HG03521 (cell line): ENCODE data around the gene PIM3.

Source experiments
- ATAC-seq: cut with Tn5 transposase; IDR thresholded peaks from one replicate; pipeline ENCODE4 v1.9.1; 2021; ENCODE audit warnings: mild to moderate bottlenecking, moderate library complexity; ENCODE audit not compliant: unreplicated experiment

The PIM3 gene

DNA sequence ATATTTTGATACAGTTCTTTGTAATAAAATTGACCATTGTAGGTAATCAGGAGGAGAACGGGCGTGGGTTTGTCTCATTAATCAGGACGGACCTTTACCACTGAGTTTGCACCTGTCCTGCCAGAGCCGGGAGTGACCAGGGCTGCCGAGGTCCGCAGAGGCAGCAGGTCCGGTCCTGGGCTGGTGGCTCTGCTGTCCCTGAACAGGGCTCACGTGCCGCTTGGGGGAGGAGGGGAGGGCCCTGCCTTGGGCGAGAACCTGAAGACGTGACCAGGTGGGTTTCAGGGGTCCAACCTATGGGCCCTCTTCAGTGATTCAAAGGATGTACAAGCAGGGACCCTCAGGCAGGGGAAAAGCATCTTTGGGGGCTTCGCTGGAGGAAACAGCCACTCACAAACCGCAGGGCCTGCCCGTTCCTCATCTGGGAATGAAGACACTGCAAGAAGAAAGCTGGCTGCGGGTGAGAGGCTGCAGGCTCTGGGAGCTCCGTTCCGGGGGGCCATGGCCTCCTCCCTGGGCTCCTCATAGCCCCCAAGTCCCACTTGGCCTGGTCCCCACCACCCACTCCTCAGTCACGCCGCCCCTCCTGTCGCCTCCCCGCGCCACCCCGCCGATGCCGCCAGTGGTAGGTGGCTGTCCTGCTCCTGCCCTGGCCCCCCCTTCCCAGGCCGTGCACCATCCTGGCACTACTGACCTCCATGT is 32.9 kb upstream of the PIM3 start:
- ATAC-seq = no peak

DNA sequence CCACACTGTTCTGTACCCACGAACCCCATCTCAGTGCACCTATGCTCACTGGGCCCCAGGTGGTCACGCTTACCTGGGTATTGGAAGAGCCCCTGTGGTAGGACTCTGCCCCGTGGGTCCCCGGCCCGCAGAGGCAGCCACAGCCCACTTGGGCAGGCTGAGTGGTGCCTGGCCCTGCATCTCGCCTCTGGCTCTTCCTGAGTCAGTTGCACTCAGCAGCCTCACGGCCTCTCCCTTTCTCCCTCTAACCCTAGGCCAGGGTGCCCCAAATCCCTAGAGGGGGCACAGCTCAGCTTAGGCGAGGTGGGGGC is 32.4 kb upstream of the PIM3 start:
- ATAC-seq = no peak

DNA sequence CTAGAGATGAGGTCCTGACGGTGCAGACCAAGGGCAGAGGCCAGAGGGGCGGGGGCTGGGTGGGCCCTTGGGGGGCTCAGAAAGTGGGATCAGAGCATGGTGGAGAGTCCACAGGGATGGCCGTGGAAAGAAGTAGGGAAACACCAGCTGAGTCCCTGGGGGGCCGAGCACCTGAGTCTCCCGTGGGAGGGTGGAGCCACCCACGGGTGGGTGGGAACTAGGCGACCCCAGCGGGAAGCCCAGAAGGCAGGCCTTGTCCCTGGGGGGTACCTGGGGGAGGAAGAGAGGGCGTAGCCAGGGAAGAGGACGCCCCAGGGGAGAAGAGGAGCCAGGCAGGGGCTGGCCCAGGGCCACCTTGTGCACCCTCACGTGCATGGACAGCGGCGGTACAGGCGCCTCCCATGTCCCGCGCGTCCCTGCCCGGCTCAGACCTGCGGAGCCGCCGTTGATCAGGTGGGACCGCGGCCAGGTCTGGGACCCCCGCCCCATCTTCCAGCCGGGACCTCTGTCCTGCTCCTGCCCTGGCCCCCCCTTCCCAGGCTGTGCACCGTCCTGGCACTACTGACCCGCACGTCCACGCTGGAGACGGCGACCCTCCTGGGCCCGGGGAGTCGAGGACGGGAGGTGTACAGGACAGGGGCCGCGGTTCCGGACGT is 31.9 kb upstream of the PIM3 start:
- ATAC-seq = no peak

DNA sequence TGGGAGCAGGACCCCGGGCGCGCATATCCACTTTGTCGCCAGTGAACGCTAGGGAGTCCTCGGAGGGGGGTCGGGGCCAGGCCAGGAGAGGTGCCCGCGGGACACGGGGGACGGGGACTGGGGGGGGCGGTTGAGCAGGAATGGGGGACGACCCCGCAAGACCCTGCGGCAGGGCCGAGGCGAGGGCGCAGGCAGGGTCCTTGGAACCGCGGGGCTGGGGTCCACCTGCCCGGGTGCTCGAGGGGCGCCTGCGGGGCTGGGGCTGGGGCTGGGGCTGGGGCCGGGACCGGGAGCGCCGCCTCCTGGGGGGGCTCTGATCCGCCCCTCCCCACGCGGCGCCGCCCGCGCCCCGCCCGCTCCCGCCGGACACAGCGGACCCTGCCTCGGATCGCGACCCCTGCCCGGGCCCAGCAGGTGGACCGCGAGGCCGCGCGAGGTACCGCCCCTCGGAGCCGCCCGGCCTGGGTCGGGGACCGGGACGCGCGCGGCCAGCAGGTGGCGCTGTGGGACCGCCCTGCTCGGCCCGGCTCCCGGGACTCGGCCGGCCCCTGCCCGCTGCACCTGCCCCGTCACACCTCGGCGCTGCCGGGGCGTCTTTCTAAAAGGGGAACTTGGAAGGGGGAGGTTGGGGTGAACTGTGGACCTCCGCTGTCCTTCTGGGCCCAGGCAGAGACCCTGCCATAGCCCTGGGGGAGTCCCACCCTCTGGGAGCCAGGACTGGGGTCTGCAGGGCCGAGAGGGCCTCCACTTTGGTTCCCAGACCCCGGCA is 31.2 kb upstream of the PIM3 start:
- ATAC-seq = no peak

DNA sequence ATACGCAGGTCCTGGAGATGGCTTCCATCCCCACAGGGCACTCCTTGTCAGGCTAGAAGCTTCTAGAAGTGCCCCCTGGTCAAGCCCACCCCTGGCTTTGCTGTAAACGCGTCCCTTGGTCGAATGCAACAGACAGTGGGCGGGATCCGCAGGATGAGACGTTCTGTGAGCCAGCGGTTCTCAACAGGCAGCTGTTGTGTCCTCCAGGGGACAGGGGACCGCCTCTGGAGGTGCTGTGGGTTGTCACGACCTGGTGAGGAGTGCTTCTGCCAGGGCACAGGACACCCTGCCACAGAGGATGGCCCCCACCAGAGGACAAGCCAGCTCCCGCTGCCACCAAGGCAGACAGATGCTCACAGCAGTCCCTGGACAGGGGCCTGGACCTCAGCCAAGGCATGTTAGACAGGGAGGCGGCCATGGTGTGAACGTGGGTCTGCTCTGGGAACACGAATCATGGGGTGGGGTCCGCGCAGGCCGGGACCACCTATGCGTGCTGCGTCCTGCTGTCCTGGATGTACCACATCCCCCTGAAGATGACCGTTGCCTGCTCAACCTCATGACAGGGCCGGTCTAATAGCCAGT is 30.5 kb upstream of the PIM3 start:
- no peak for ATAC-seq

DNA sequence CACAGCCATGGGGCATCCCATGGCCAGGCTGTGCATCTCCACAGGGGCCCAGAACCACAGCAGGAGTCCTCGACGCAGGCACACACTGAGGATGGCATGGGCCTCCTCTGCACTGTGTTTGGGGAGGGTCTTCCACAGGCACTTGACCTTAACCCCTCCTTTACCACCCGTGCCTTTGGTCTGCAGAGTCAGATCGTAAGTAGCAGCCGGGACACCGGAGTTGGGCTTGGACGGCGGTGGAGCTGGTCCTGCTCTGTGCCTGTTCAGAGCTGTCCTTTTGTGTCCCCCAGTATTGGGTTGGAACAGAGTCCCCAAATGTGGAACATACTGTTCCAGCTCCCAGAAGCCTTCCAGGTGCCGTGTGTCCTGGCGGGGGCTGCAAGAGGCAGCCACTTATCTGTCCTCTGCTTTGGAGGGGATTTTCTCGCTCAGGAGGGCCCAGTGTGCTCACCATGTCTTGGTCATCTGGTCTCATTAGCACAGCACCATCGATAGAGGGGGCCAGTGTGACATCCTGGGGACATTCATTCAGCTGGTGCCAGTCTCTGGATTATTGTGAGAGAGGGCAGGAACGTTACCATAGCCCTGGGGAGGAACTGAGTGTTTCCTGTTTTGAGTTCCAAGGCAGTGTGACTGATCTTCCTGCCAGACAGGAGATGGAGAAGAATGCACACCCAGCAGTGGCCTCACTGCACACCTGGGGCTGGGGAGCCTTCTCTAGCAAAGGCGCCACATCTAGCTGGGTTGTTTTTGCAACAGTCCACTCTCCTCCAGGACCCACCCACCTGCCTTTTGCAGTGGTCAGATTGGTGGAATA is 29.8 kb upstream of the PIM3 start:
- no peak for ATAC-seq

DNA sequence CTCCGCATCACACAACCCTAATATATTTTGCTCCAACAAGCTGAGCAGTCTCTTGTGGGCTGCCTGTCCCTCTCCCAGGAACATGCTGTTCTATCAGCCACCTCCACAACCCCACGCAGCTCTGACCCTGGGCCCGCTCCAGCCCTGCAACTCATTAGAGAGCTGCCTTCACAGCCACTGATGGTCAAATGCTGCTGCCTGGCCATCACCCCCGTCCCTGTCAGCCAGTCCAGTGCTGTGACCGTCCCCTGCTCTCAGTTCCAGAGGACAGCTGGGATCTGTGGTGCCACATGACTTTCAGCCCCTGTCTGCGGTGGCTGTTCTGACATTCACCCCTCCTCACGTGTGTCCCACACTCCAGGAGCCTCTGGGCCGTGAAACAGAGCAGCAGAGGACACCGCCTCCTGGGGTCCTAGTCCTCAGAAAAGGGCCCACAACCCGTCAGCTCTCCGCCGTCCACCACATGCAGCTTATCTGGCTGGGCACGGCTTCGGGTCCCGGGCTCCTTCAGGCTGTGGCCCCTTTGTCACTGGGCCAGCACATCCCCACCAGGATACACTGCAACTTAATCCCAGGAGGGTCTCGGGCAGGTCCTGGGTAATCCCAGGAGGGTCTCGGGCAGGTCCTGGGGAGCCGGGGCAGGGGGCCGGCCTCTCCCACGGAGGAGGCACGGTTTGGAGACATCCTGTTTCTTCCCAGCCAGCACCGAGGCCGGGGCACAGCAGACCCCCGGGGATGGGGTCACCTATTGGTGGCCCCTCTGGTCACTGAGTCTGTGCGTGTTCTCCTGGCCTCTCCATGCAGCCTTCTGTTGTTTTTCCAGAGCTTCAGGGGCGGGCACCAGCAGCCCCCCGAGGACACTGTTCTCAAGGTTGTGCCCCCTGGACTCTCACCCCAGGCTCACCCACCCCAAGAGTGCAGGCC is 27.1 kb upstream of the PIM3 start:
- ATAC-seq = no peak

DNA sequence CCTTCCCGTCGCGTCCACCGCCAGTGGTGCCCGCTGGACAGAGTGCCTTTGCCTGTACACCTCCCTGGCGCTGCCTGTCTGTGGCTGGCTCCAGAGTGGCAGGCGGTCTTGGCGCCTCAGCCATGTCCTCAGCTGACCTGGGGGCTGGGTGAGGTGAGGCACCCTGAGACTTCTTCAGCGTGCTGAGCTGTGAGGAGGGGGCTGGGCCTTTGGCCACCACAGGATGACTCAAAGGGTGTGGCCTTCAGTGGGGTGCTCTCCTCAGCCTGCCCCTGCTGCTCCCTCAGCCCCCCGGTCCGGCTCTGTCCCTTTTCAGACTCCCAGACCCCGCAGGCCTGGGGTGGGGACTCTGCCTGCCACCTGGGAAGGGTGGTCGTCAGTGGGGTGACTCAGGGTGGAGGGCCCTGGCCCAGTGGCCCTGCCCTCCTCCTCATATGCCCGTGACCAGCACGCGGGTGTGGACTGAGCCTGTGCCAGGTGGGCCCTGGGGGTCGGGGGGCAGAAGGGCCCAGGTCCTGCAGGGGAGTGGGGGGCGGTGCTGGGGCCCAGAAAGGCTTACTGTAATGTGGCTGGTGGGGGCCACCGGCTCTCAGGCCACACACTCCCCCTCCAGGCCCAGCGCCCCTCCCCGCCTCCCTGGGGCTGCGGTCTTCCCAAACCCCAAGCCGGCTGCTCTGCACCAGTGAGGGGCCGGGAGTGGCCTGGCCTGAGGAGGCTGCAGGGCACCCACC is 26.2 kb upstream of the PIM3 start:
- ATAC-seq = no peak

DNA sequence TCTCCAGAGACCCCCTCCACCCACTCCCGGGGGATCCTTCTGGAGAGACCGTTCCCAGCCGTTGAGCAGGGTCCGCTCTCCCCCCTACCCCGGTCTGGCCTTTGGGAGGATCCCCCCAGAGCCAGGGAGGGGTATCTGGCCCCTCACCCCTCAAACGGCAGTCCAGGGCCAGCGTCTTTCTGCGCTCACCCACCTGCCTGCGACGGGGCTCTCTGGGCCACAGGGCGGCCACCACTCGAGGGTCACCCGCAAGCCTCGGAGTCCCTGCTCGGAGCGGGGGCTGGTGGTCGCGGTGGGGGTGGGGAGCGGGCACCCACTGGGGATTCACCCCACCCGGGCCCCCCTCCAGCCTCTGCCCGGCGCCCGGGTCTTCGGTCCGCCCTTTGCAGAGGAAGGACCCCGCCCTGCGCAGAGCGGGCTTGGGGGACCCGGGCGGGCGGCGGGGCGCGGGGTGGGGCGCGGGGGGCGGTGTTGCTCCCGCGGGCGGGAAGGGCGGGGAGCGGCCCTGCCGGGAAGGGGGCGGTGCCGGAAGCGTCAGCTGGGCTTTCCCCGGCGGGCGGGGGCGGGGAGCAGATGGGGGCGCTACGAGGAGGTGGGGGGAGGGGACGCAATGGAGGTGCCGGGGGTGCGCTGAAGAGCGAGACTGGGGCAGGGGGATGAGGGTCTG is 25.5 kb upstream of the PIM3 start:
- ATAC-seq = no peak

DNA sequence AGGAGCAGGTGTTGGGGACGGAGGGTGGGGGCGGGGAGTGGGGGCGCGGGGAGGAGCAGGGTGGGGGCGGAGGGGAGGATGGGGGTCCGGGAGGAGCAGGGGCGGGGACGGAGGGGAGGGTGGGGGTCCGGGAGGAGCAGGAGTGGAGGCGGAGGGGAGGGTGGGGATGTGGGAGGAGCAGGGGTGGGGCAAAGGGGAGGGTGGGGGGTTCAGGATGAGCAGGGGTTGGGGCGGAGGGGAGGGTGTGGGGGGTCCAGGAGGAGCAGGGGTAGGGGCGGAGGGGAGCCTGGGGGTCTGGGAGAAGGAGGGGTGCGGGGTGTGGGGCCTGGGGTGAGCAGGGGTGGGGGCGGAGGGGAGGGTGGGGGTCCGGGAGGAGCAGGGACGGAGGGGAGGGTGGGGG is 25.0 kb upstream of the PIM3 start:
- ATAC-seq = no peak

DNA sequence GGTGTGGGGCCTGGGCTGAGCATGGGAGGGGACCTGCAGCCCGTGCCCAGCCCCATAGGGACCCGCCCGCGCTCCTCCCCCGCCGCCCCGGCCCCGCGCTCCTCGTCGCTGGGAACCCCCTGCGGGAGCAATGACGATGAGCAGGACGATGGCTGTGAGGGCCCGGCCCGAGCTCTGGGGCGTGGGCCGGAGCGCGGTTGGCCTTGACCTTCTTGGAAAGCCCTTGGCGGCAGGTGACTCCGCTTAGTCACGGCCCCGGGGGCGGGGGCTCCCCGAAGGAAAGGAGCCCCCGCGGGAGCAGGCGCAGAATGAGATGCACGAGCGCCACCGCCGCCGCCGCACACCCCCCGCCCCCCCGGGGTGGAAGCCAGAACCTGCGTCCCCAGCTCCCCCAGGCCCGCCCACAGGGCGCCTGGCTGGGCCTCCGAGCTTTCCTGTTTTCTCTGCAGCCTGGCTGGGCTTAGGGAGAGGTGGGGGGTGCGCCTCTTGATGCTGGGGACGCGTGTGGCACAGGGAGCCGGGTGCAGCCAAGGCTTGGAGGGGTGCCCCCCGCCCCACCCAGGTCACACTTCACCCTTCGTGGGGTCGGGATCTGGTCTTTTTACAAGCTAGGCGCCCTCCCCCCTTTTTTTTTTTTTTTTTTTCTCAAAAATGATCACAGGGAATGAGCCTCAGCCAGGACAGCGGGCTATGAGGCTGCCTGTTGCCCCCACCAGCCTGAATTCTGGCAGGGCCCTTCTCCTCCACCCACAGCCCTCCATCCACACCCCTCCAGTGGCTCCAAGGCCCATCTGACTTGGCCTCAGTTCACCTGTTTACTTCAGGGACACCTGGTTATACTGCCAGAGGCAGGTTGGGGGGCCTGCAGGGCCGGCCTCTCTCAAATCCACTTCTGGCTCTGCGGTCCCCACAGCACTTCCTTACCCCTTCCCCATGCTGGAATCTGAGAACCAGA is 24.3 kb upstream of the PIM3 start:
- ATAC-seq = peak; percentile 60

DNA sequence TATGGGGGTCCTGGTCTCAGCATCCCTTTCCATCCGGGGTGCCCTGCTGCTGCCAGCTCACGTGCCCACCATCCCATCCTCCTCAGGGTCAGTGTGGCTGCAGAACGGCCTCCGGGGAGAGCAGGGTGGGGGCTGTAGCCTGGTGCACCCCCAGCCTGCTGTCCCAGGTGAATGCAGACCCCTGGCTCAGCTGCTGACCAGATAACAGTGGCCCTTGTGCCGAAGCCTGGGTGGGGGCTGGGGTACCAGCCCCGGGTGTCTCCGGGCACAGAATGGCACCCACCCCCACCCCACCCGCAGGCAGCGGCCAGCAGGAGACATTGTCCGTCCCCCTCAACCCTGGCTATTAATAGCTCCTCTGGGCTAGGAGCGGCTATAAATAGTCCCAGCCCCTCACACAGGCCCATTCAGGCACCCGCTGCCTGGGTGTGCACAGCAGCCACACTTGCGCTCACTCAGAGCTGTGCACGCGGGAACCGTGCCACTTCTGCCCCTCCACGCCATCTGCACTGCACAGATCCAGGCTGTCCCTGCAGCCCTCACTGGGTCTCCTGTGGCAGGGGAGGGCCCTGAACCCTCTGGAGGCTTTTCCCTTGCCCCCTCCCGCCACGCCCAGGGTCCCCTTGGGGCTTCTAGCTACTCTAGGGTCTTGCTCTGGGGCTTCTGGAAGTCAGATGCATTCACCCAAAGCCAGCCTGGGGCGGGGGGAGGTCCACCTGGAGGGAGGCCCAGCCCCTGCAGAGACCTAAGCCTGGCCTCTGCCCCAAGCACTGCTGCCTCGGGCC is 23.4 kb upstream of the PIM3 start:
- no peak for ATAC-seq

DNA sequence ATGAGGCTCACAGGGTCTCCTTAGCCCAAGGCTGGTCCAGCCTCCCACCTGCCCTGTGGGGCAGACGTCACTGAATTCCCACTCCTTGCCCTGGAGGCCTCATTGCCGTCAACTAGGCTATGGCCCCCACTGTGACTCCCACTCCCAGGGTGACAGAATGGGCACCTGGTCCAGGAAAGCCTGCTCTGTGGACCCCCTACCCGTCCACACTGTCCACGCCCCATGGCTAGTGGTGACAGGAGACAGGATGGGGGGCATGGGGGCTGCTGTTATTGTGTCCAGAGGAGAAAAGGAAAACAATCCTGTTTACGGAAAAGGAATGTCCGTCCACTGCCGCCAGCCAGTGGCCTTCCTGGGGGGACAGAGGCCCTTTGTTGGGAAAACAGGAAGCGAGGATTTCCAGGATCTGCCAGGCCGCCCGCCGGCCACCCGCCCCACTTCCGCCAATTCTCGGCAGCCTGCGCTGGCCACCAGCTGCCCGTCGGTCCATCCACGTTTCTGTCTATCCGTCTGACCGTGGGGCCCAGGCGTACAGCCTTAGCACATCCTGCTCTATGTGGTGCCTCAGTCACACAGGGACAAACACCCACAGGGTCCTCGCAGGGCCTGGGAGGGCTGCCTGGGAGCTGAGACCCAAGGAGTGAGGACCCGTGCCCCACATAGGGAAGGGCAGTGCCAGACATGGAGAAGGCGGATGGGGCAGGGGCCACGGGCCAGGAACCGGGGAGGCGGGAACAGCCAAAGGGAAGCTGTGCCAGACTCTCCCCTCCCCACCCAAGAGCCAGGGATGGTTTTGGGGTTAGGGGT is 22.6 kb upstream of the PIM3 start:
- ATAC-seq = no peak

DNA sequence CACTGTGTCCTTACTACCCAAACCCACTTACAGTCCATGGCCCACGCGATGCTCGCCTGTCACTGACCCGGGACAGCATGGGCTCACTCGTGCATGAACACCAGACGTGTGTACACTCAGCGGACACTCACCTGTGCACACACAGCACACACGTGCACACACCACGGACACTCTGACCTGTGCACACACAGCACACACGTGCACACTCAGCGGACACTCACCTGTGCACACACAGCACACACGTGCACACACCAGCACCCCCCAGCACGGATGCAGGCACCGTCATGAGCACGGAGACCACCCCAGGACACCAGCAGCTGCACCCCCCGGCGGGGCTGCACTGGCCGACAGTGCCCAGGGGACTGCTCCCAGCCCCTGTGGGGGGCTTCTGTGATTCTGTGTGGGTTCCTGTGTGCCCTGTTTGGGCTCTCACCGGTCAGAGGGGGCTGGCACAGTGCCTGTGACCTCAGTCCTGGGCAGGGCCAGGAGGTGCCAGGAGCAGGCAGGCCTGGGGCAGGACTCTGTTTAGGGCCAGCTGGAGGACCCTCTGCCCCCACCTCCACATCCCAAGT is 21.9 kb upstream of the PIM3 start:
- no peak for ATAC-seq

DNA sequence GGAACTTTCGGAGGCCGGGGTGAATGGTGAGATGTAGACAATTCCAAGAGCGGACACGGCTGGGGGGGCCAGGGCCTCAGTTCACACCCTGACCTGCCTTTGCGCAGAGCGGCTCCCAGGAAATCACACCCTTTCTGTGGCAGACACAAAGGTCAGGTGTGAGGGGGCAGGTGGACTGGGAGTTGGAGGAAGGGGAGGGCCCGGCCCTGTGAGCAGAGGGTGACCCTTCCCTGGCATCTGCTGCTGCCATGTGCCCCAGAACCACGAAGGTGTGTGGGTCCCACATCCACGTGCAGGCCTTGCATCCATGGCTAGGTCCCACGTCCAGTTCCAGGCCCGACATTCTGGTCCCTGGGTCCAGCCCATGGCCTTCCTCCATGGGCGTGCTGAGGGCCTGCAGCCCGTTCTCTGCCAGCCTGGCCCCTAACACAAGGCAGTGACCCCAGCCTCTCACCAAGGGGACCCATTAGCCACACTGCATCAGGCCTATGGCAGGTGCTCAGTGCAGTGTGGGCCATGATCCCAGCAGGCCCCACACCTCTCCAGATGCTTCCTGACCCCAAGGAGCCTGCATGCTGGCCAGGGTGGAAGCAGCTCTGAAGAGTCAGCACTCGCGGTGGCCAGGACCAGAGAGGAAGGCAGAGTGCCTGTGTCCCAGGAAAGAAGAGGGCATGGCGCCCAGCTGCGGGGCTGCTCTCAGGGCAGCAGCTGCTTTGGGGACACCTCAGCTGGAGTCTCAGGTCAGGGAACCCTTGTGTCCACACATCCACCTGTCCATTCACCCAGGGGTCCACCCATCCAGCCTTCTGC is 18.9 kb upstream of the PIM3 start:
- no peak for ATAC-seq
